HCEC 1CT (cell line): Measurements from ENCODE around the gene SPIRE2.
"Not testable (repeated sequence)": the region's sequence is repeated elsewhere in the genome, so short reads cannot be mapped to it uniquely, and the experiment has no call there.

Source experiments
- DNase-seq: peaks from one replicate; pipeline ENCODE4 v3.0.0-alpha.2; 2017

The SPIRE2 gene

DNA sequence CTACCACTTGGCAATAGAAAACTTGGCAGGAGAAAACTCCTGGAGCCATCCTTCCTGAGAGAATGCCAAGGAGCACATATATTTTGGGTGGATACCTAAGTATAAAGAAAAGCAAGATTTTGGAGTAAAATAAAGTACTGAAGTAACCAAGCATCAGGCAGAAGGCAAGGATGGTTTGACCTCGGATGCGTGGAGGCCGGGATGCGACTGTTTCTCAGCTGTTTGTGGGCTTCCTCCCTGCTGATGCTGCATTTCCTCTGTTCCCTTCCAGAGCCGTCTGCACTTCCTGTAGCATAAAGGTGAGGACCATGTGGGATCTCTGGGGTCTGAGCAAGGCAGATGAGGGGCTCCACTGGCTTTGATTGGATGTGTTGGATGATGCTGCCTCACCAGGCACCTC lies 39.6 kb downstream of the SPIRE2 start:
- no peak for DNase-seq

DNA sequence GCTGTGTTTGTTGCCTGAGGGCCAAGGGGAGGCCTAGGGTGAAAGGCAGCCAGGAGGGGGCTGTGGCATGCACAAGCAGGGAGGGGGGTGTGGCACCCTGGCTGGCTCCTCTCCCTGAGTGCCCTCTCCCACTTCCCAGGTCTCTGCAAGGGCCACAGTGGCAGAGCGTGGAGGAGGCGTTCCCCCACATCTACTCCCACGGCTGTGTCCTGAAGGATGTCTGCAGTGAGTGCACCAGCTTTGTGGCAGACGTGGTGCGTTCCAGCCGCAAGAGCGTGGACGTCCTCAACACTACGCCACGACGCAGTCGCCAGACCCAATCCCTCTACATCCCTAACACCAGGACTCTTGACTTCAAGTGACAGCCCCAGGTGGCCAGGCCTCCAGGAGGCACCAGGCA lies 41.6 kb downstream of the SPIRE2 start:
- no peak for DNase-seq

DNA sequence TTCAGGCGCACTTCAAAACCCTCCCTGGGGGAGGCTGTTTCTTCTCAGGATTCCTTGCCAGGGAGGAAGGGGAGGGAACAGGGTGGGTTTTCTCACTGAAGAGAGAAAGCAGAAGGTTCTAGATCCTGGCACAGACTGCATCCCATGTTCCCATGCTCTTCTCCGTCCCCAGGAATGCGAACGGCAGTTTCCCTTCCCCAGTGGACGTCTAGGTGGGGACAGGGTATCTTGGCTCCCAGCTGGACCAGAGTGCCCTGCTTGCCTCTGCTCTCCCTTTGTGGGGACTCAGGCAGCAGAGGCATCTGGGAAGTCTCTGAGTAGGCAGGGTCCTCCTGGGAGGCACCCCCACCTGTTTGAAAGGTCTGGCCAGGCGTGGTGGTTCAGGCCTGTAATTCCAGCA lies 42.2 kb downstream of the SPIRE2 start:
- DNase-seq = no peak

DNA sequence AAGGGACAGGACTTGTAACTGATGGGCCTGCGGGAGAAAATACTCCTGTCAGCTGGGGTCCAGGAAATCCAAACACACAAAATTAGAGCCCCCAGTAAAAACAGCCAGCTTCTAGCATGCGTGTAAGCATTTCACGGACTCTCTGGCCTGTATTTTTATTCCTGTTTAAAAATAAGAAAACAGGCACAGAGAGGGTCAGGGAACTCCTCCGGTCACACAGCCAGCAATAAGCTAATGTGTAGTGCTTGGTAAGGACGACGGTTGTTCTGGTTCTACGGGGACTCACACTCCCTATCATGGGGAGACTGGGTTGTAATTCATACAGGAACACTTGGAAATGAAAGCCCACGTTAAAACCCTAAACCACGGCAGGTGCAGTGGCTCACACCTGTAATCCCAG lies 43.6 kb downstream of the SPIRE2 start:
- no peak for DNase-seq

DNA sequence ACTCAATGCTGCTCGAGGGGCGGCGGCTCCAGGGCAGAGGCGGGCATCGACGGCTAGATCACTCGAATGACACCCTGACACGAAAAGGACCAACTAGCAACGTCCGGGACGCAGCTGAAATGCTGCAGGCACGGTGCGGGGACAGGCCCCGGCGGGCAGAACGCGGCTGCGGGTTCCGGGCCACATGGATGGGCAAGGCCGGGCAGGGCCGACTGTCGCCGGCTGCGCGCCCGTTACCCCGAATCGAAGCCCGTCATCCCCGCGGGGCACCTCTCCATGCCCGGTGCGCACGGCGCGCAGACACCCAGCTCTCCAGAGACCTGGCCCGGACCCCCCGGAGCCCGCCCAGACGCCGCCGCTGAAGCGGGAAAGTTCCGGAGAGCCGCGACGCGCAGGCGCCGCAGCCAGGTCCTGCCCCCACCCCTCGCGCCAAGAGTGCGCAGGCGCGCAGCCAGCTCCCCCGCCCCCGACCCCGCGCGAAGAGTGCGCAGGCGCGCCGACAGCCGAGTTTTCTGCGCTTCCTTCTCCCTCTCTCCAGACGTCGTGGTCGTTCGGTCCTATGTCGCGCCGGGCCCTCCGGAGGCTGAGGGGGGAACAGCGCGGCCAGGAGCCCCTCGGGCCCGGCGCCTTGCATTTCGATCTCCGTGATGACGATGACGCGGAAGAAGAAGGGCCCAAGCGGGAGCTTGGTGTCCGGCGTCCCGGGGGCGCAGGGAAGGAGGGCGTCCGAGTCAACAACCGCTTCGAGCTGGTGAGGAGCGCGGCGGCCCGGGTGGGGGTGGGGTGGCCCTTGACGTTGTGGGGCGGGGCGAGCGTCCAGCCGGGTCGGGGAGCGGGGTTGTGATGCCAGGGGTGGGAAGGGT lies 45.1 kb downstream of the SPIRE2 start, which contains the start of gene TCF25:
TCF25 (plus strand) TSS at position 484 of the 863 bp plus-strand sequence; CDS start at position 560, 76 bp downstream.
- DNase-seq = peak; percentile 77

DNA sequence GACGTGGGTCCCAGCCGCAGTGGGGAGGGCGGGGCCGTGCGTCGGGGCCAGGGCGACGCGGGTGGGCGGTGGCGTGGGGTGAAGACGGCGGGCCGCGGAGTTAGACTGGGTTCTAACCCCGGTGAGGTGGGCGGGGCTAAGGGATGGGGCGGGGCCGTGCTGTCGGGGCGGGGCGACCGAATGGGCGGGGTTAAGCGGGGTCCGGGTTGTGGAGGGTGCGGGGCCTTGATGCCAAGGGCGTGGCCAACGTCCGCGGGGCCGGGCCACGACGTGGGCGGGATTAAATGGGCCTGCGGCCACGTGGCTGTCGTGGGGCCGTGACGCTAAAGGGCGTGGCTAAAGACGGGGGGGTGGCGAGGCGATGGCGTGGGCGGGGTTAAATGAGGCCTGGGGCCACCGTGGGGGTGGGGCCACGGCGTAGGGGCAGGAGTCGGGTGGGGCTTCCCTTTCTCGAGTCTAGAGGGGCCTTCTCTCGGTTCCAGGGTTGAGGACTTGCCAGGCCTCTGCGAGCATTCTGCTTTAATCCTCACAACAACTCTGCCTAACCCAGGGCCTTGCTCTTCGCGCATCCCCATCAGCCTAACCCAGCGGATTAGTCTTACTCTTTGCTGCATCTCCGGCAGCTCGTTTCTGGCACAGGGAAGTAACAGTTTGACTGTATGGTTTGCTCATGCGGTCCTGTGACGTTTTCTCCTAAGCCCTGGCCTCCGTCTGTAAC lies 45.9 kb downstream of the SPIRE2 start:
- DNase-seq = peak; percentile 89

DNA sequence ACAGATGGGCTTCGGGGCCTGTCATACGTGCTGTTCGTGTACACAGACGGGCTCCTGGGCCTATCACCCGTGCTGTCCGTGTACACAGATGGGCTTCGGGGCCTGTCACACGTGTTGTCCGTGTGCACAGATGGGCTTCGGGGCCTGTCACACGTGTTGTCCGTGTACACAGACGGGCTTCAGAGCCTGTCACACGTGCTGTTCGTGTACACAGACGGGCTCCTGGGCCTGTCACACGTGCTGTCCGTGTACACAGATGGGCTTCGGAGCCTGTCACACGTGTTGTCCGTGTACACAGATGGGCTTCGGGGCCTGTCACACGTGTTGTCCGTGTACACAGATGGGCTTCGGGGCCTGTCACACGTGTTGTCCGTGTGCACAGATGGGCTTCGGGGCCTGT lies 50.8 kb downstream of the SPIRE2 start:
- DNase-seq = not testable (repeated sequence)

DNA sequence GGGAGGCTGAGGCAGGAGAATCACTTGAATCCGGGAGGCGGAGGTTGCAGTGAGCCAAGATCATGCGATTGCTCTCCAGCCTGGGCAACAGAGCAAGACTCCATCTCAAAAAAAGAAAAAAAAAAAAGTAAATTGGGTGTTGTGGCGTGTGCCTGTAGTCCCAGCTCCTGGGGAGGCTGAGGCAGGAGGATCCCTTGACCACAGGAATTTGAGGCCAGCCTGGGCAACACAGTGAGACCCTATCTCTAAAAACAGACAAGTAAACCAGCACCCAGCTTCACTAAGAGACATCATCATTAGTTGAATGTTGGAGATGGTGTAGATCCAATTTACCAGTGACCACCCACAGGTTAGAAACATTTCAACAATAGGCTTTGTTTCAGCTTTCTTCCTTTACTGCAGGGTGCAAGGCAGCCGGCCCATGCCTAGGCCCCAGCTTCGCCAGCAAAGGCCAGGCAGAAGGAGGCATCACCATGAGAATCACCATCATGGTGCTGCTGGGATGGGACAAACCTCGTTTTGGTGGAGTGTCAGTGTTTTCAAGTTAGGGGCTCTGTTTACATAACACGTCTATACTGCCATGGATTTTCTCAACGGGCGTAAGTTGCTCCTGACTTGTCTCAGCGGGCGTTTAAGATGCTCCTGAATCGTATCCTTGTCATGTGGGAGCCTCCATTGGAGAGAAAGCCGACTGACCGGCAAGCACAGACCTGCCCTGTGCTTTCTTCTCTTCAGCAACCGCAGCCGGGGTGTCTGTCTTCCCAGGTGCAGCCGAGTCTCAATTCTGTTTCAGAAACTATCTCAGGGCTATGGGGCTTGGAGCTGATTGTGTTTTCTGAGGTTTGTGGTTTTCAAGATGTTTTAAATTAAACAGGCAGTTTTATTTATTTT lies 52.4 kb downstream of the SPIRE2 start:
- no peak for DNase-seq

DNA sequence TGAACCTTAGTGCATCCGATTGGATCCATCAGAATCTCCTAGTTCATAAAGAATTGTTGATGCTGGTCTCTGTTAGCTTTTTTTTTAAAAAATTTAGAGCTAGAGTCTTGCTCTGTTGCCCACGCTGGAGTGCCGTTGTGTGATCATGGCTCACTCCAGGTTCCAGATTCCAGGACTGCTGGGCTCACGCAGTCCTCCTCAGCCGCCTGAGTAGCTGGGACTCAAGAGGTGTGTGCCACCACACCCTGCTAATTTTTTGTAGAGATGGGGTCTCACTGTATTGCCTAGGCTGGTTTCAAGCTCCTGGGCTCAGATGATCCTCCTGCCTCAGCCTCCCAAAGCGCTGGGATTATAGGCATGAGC lies 53.1 kb downstream of the SPIRE2 start:
- DNase-seq = no peak

DNA sequence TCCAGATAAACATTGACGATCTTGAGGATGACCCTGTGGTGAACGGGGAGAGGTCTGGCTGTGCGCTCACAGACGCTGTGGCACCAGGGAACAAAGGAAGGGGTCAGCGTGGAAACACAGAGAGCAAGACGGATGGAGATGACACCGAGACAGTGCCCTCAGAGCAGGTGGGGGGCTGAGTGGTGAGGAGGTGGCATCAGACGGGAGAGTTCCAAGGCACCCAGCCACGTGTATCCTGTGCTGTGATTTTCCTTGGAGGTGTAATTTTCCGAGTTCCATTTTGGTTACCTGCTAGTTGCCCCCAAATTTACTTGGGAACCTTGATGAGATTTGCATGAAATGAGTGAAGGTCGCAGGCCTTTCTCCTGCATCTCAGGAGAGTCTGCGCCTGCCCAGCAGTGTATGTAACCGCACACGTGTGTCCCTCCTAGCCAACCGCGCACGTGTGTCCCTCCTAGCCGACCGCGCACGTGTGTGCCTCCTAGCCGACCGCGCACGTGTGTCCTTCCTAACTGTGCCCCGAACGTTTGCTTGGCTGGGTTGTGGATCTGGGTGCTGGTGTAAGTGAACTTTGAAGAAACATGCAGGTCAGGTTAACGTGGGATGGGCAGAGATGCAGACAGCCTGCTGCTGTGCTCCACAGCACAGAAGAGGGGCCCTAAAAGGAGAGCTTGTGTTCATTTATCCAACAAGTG lies 55.2 kb downstream of the SPIRE2 start:
- DNase-seq = no peak

DNA sequence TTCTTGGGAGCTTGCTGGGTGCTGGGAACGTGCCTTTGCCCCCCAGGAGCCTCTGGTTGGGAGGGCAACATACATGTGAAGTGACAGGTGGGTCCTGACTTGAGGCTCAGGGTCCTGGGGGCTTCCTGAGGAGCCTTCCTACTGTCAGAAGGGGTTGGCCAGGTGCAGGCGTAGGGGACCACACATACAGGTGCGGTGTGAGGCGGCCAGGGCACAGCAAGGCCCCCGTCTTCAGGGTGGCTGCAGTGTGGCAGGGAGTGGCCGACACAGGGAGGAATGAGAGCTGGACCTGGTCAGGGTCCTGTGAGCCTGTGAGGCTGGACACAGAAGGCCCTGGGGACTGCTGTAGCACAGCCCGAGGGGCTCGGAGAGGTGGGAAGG lies 55.8 kb downstream of the SPIRE2 start:
- DNase-seq = no peak

DNA sequence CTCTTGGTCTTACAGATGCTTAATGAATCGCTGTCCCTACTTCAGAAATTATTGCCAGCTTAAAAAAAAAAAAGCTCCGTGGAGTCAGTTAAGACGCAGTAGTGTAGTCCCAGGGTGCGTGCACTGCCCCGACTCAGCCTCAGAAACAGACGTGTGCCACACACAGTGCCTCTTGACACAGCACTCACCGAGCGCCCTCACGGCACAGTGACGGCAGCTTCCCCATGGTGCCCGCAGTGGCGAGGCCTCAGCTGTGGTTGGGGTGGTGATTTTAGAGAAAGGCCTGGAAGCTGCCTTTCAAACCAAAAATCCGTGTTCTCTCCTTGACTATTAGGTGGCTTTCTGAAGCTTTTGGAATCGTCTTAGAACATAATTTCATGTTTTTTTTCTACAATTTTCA lies 59.0 kb downstream of the SPIRE2 start:
- no peak for DNase-seq

DNA sequence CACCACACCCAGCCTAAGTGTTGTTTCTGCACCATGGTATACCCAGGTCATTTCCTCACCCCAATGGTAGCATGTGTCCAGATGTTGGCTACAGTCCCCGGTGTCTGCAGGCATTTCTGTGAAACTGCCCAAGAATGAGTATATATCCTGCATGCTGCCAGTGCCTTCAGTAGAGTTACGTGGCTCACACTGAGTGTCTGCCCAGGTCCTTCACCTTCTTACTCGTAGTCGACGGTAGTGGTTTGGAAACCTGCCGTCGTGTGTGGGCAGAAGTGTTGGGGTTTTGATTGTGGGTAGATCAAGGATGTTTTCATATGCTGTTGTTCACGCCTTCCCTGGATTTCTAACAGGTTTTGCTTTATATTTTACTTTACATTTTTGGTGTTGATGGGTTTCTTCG lies 61.9 kb downstream of the SPIRE2 start:
- DNase-seq = no peak

DNA sequence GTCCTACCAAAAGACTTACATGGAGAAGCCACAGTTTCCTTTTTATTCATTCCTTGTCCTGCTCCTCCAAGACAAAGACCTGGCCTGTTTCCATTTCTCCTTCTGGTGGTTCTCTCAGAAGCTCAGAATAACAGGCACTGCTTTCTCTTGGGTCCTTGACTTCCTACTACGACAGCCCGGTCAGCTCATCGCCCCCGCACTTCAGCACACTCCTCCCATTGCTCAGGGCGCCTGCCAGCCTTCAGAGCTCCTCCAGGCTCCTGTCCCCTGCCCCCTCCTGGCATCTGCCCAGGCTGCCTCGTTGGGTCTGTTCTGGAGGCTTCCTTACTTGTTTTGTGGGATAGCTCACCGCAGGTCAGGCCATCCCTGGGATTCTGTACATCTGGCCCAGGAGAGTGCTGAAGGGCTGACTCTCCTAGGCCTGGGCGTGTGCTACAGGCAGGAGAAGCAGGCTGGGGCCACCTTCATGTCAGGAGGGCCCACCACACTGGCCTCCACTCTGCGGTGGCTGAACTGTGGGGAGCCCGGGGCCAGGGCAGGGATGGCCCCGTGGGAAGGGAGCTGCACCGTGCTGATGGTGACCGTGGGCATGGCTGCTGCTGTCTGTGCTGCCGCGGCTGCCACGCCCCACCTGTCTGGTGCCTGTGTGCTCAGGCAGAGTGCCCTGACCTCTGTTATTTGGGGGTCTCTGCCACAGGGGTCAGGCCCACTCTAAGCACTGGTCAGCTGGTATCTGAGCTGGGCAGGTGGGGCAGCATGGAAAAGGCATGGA lies 62.8 kb downstream of the SPIRE2 start:
- no peak for DNase-seq

DNA sequence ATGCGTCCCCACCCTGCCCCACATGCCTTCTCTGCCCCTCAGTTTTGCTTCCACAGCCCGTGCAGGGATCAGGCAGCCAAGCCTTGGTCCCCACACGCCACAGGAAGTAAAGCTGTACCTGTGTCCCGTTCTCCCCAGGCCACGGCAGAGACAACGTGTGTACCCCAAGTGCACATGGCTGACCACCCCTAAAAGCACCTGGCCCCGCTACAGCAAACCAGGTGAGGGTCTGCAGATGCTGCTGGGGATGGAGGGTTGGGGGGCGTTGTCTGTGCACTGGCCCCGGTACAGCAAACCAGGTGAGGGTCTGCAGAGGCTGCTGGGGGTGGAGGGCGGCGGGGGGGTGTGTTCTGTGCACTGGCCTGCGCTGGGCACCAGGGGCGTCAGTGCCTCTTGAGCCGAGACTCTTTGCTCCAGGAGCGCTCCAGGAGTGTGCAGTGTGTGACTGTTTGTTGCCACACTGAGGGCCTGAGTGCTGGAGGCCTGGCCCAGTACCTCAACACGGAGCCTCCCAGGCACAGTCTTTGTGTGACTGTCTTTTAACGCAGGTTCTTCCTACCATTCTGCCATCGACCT lies 63.9 kb downstream of the SPIRE2 start:
- DNase-seq = no peak

DNA sequence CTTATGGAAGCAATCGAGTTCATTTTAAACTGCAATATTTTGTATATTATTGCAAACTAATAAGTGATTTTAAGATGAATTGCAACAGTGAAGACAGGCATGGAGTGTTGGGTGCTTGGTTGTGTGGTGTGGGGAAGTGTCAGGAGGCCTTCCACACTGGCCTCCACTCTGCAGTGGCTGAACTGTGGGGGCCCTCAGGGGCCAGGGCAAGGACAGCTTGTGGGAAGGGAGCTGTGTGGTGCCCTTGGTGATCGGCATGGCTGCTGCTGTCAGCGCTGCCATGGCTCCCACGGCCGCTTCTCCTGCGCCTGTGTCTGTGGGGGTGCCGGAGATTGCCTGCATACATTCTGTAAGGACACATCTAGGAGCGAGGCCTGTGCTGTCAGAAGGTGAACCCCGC lies 64.4 kb downstream of the SPIRE2 start:
- DNase-seq = no peak

DNA sequence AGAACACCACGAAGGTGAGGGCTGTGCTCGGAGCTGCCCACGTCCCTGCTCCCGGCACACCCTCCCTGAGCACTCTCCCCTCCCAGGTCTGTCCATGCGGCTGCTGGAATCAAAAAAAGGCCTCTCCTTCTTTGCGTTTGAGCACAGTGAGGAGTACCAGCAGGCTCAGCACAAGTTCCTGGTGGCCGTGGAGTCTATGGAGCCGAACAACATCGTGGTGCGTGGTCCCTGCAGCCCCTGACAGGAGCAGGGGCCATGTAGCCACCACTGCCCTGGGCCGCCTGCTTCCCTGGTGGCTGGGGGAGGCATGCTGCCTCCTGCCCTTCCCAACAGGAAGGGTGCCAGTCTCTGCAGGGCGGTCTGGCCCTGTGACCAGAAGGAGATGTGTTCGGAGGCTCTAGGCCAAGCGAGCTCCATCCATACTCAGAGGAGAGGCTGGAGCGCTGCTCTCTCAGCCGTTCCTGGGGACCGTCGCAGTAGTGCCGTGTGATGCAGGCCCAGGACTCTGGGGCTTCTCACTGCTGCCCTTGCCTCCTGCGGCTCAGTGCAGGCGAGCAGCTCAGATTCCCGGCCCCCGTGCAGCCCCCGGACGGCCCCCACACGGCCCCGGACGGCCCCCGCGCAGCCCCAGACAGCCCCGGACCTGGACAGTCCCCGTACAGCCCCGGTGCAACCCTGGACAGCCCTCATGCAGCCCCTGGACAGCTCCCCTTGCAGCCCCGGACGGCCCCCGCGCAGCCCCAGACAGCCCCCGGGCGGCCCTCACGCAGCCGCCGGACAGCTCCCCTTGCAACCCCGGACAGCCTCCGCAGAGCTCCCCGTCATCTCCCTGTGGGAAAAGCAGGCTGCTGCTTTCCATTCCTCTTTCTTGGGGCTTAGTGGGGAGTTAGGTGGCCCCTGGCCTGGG lies 65.6 kb downstream of the SPIRE2 start:
- no peak for DNase-seq

DNA sequence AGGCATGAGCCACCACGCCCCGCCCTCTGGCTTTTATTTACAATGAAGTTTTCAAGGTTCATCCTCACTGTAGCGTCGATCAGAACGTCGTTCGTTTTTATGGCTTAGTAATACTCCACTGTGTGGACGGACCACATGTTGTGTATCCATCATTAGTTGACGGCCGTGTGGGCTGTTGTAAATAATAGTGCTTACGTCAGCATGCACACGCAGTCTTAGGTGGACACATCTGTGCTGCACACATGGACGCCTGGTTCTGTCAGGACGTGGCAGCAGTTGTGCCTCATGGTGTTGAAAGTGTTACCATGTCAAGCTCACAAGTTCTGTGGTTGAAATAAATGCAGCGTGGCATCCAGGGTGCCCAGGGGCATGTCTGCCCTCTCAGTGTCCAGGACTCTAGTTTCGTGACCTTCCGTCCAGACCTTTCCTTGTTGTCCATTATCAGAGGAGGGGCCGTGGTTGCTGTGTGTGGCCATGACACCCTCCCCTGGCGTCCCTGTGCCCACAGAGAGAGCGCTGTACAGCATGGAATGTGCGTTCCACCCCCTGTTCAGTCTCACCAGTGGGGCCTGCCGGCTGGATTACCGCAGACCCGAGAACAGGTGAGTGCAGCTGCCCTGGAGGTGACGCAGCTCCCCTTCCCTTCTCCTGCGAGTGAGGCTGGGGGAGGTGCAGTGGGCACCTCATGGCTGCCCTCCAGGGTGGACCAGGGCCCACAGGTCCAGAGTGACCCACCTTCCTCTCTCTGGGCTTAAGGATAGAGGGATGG lies 67.4 kb downstream of the SPIRE2 start:
- DNase-seq = no peak

DNA sequence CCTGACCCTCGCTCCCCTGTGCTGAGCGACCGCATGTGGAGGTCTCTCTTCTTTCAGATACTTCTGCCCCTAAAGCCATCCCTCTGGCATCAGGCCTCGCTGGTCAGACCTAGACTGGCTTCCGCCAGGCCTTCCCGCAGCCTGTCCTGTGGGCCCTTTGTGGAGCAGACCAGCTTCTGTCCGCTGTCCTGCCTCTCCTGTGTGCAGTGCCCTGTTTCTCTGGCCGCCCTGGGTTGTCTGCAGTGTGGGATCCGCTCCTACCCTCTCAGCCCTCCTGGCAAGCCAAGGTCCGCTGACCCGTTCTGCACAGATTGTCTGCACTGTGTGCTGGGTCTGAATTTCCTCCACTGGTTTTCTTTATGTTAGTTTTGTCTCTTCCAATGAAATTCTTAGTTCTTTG lies 68.9 kb downstream of the SPIRE2 start:
- DNase-seq = no peak
